Type B pancreatic cell (in vitro differentiated cells): ENCODE results near the gene TYMP. TPM values are rescaled to one million over a fixed set of nuclear protein-coding genes. Genes with fewer than 3 reads are reported as not detected.

Source experiments
- DNase-seq: peaks from one replicate; pipeline ENCODE4 v3.0.0; 2021; ENCODE audit warnings: mixed read lengths; ENCODE audit not compliant: unreplicated experiment; ENCODE audit errors: extremely low spot score
- H3K27ac Mint-ChIP-seq: 2 replicates; pipeline ENCODE4 v1.8.0; 2021; ENCODE audit warnings: mild to moderate bottlenecking, mixed read lengths
- H3K27me3 Mint-ChIP-seq: 2 replicates; pipeline ENCODE4 v1.8.0; 2021; ENCODE audit warnings: mixed read lengths
- H3K36me3 Mint-ChIP-seq: 2 replicates; pipeline ENCODE4 v1.8.0; 2021; ENCODE audit warnings: mixed read lengths
- H3K4me1 Mint-ChIP-seq: one replicate; pipeline ENCODE4 v1.8.0; 2021; ENCODE audit warnings: mixed read lengths; ENCODE audit not compliant: unreplicated experiment
- H3K4me3 Mint-ChIP-seq: 2 replicates; pipeline ENCODE4 v1.8.0; 2021; ENCODE audit warnings: mild to moderate bottlenecking, mixed read lengths
- H3K9me3 Mint-ChIP-seq: 2 replicates; pipeline ENCODE4 v1.8.0; 2021; ENCODE audit warnings: mixed read lengths
- CTCF ChIP-seq: fragments of 200-600 bp; sonication (generic); conservative IDR thresholded peaks from 2 replicates; pipeline ENCODE4 v1.5.0; 2021; ENCODE audit warnings: antibody characterized with exemption, mild to moderate bottlenecking
- total RNA-seq: library from RNA; stranded (reverse); gene quantifications from 2 replicates; pipeline ENCODE4 v1.2.1, GENCODE V29; 2021; ENCODE audit warnings: low replicate concordance

TYMP gene
- total RNA-seq, 1 donor from 2014 or later = 5.8 TPM

- peaks cover 4% of the 10 kb centered on the region for H3K36me3 Mint-ChIP-seq
- peak within 1 kb of the TSS; percentile 99 for H3K27ac Mint-ChIP-seq
- DNase-seq = peak; percentile 99
- H3K4me1 Mint-ChIP-seq = peaks cover 6% of the 10 kb centered on the region
- TF ChIP-seq CTCF = peak; percentile 70
- H3K9me3 Mint-ChIP-seq = no peaks in the 10 kb centered on the region
- peak within 1 kb of the TSS; percentile 97 for H3K4me3 Mint-ChIP-seq
- peaks cover 20% of the 10 kb centered on the region for H3K27me3 Mint-ChIP-seq
Observed at GRCh38 chr22:50525104-50525857, 4.5 kb downstream of the TYMP start, which contains the start of gene SCO2. Gene SCO2, minus strand, starts transcription at chr22:50525598. Its CDS starts 1,187 bp downstream, at chr22:50524411.

- Mint-ChIP-seq H3K4me3 (peak overlapping the region; percentile 97), H3K9me3 (no peaks in the 10 kb centered on the region), H3K4me1 (peaks cover 6% of the 10 kb centered on the region), H3K27me3 (peaks cover 20% of the 10 kb centered on the region), H3K27ac (peak overlapping the region; percentile 99), H3K36me3 (peaks cover 6% of the 10 kb centered on the region)
- TF ChIP-seq CTCF = no peak
- DNase-seq = no peak
Observed at GRCh38 chr22:50524676-50525103, 5.1 kb downstream of the TYMP start.

- peaks cover 6% of the 10 kb centered on the region for H3K4me1 Mint-ChIP-seq
- peak overlapping the region; percentile 99 for H3K27ac Mint-ChIP-seq
- H3K36me3 Mint-ChIP-seq = peaks cover 8% of the 10 kb centered on the region
- no peaks in the 10 kb centered on the region for H3K9me3 Mint-ChIP-seq
- DNase-seq = no peak
- H3K27me3 Mint-ChIP-seq = peaks cover 19% of the 10 kb centered on the region
- H3K4me3 Mint-ChIP-seq = peak overlapping the region; percentile 97
- TF ChIP-seq CTCF = no peak
Observed at GRCh38 chr22:50523806-50524675, 5.8 kb downstream of the TYMP start.

- Mint-ChIP-seq H3K4me3 (peak overlapping the region; percentile 60), H3K27me3 (peaks cover 13% of the 10 kb centered on the region)
- TF ChIP-seq CTCF = no peak
Observed at GRCh38 chr22:50523458-50523805, 6.4 kb downstream of the TYMP start.

GRCh38 chr22:50522806-50523438 is 6.9 kb downstream of the TYMP start:
- H3K4me3 Mint-ChIP-seq = peak overlapping the region; percentile 60
- H3K36me3 Mint-ChIP-seq = peaks cover 8% of the 10 kb centered on the region
- DNase-seq = no peak
- peaks cover 8% of the 10 kb centered on the region for H3K27me3 Mint-ChIP-seq
- H3K9me3 Mint-ChIP-seq = no peaks in the 10 kb centered on the region
- TF ChIP-seq CTCF = no peak
- no peak overlapping the region for H3K27ac Mint-ChIP-seq
- H3K4me1 Mint-ChIP-seq = peaks cover 6% of the 10 kb centered on the region

More at GRCh38 chr22:50523458-50523805, 6.4 kb downstream of the TYMP start:
- Mint-ChIP-seq H3K4me1 (peaks cover 6% of the 10 kb centered on the region), H3K9me3 (no peaks in the 10 kb centered on the region), H3K27ac (no peak overlapping the region), H3K36me3 (peaks cover 8% of the 10 kb centered on the region)
- DNase-seq = no peak
